Measurements from ENCODE around the gene TMEM98.

TMEM98 gene

GRCh38 chr17:32928586-32929535 is 908 bp downstream of the TMEM98 start:
- peak overlapping the region; percentile 77 for H3K9ac ChIP-seq (ENCODE audit: low read length)
- no peak overlapping the region; the same call in 1 of the 2 replicates for H3K27ac ChIP-seq (ENCODE audit: low read depth, low read length)
- H3K36me3 ChIP-seq (ENCODE audit: control insufficient read depth, insufficient read depth, low read length) = peaks cover 25% of the 10 kb centered on the region
- peak overlapping the region; percentile 66 for H3K4me3 ChIP-seq (ENCODE audit: low read depth, low read length)
- no peaks in the 10 kb centered on the region for H3K27me3 ChIP-seq (ENCODE audit: control insufficient read depth, insufficient read depth, low read length)
- peaks cover 2% of the 10 kb centered on the region; the same call in 1 of the 2 replicates for H3K9me3 ChIP-seq (ENCODE audit: control insufficient read depth, insufficient read depth, low read depth, low read length)
- peaks cover 18% of the 10 kb centered on the region for H3K4me1 ChIP-seq (ENCODE audit: control insufficient read depth, insufficient read depth, low read length)

- Histone ChIP-seq H3K4me1 (ENCODE audit: control insufficient read depth, insufficient read depth, low read length) (peaks cover 18% of the 10 kb centered on the region), H3K27me3 (ENCODE audit: control insufficient read depth, insufficient read depth, low read length) (no peaks in the 10 kb centered on the region), H3K4me3 (ENCODE audit: low read depth, low read length) (peak overlapping the region; percentile 66), H3K36me3 (ENCODE audit: control insufficient read depth, insufficient read depth, low read length) (peaks cover 32% of the 10 kb centered on the region), H3K9me3 (ENCODE audit: control insufficient read depth, insufficient read depth, low read depth, low read length) (no peaks in the 10 kb centered on the region), H3K27ac (ENCODE audit: low read depth, low read length) (no peak overlapping the region), H3K9ac (ENCODE audit: low read length) (peak overlapping the region; percentile 77)
Observed at GRCh38 chr17:32929588-32929987, 1.6 kb downstream of the TMEM98 start.

- Histone ChIP-seq H3K4me1 (ENCODE audit: control insufficient read depth, insufficient read depth, low read length) (peaks cover 18% of the 10 kb centered on the region), H3K9me3 (ENCODE audit: control insufficient read depth, insufficient read depth, low read depth, low read length) (no peaks in the 10 kb centered on the region), H3K36me3 (ENCODE audit: control insufficient read depth, insufficient read depth, low read length) (peaks cover 37% of the 10 kb centered on the region), H3K9ac (ENCODE audit: low read length) (no peak overlapping the region), H3K27me3 (ENCODE audit: control insufficient read depth, insufficient read depth, low read length) (no peaks in the 10 kb centered on the region), H3K4me3 (ENCODE audit: low read depth, low read length) (no peak overlapping the region), H3K27ac (ENCODE audit: low read depth, low read length) (no peak overlapping the region)
Observed at GRCh38 chr17:32930512-32930911, 2.6 kb downstream of the TMEM98 start.

GRCh38 chr17:32931686-32932085 is 3.7 kb downstream of the TMEM98 start:
- Histone ChIP-seq H3K4me1 (ENCODE audit: control insufficient read depth, insufficient read depth, low read length) (peaks cover 20% of the 10 kb centered on the region), H3K4me3 (ENCODE audit: low read depth, low read length) (no peak overlapping the region), H3K36me3 (ENCODE audit: control insufficient read depth, insufficient read depth, low read length) (peaks cover 49% of the 10 kb centered on the region), H3K9ac (ENCODE audit: low read length) (no peak overlapping the region), H3K27me3 (ENCODE audit: control insufficient read depth, insufficient read depth, low read length) (no peaks in the 10 kb centered on the region), H3K27ac (ENCODE audit: low read depth, low read length) (no peak overlapping the region), H3K9me3 (ENCODE audit: control insufficient read depth, insufficient read depth, low read depth, low read length) (no peaks in the 10 kb centered on the region)

GRCh38 chr17:32933881-32934280 is 5.9 kb downstream of the TMEM98 start:
- Histone ChIP-seq H3K9me3 (ENCODE audit: control insufficient read depth, insufficient read depth, low read depth, low read length) (no peaks in the 10 kb centered on the region), H3K9ac (ENCODE audit: low read length) (no peak overlapping the region), H3K36me3 (ENCODE audit: control insufficient read depth, insufficient read depth, low read length) (peaks cover 67% of the 10 kb centered on the region), H3K4me1 (ENCODE audit: control insufficient read depth, insufficient read depth, low read length) (peaks cover 18% of the 10 kb centered on the region), H3K4me3 (ENCODE audit: low read depth, low read length) (no peak overlapping the region), H3K27ac (ENCODE audit: low read depth, low read length) (no peak overlapping the region), H3K27me3 (ENCODE audit: control insufficient read depth, insufficient read depth, low read length) (no peaks in the 10 kb centered on the region)

GRCh38 chr17:32935726-32936125 is 7.8 kb downstream of the TMEM98 start:
- H3K4me3 ChIP-seq (ENCODE audit: low read depth, low read length) = no peak overlapping the region
- peaks cover 82% of the 10 kb centered on the region for H3K36me3 ChIP-seq (ENCODE audit: control insufficient read depth, insufficient read depth, low read length)
- peaks cover 7% of the 10 kb centered on the region for H3K4me1 ChIP-seq (ENCODE audit: control insufficient read depth, insufficient read depth, low read length)
- no peaks in the 10 kb centered on the region for H3K27me3 ChIP-seq (ENCODE audit: control insufficient read depth, insufficient read depth, low read length)
- no peak overlapping the region for H3K9ac ChIP-seq (ENCODE audit: low read length)
- no peak overlapping the region for H3K27ac ChIP-seq (ENCODE audit: low read depth, low read length)
- H3K9me3 ChIP-seq (ENCODE audit: control insufficient read depth, insufficient read depth, low read depth, low read length) = no peaks in the 10 kb centered on the region

- no peak overlapping the region for H3K27ac ChIP-seq (ENCODE audit: low read depth, low read length)
- H3K9me3 ChIP-seq (ENCODE audit: control insufficient read depth, insufficient read depth, low read depth, low read length) = no peaks in the 10 kb centered on the region
- no peak overlapping the region for H3K4me3 ChIP-seq (ENCODE audit: low read depth, low read length)
- no peak overlapping the region for H3K9ac ChIP-seq (ENCODE audit: low read length)
- peaks cover 7% of the 10 kb centered on the region for H3K4me1 ChIP-seq (ENCODE audit: control insufficient read depth, insufficient read depth, low read length)
- peaks cover 85% of the 10 kb centered on the region for H3K36me3 ChIP-seq (ENCODE audit: control insufficient read depth, insufficient read depth, low read length)
- H3K27me3 ChIP-seq (ENCODE audit: control insufficient read depth, insufficient read depth, low read length) = no peaks in the 10 kb centered on the region
Observed at GRCh38 chr17:32936186-32936893, 8.4 kb downstream of the TMEM98 start.

GRCh38 chr17:32936894-32937500 is 9.0 kb downstream of the TMEM98 start:
- no peak overlapping the region for H3K4me3 ChIP-seq (ENCODE audit: low read depth, low read length)
- no peaks in the 10 kb centered on the region for H3K9me3 ChIP-seq (ENCODE audit: control insufficient read depth, insufficient read depth, low read depth, low read length)
- H3K4me1 ChIP-seq (ENCODE audit: control insufficient read depth, insufficient read depth, low read length) = peaks cover 7% of the 10 kb centered on the region
- H3K9ac ChIP-seq (ENCODE audit: low read length) = peak overlapping the region; percentile 29
- no peaks in the 10 kb centered on the region for H3K27me3 ChIP-seq (ENCODE audit: control insufficient read depth, insufficient read depth, low read length)
- H3K27ac ChIP-seq (ENCODE audit: low read depth, low read length) = peak overlapping the region; percentile 38; the same call in 1 of the 2 replicates
- H3K36me3 ChIP-seq (ENCODE audit: control insufficient read depth, insufficient read depth, low read length) = peaks cover 85% of the 10 kb centered on the region

- no peaks in the 10 kb centered on the region for H3K9me3 ChIP-seq (ENCODE audit: control insufficient read depth, insufficient read depth, low read depth, low read length)
- peaks cover 52% of the 10 kb centered on the region for H3K36me3 ChIP-seq (ENCODE audit: control insufficient read depth, insufficient read depth, low read length)
- H3K27ac ChIP-seq (ENCODE audit: low read depth, low read length) = no peak overlapping the region
- no peaks in the 10 kb centered on the region for H3K27me3 ChIP-seq (ENCODE audit: control insufficient read depth, insufficient read depth, low read length)
- H3K9ac ChIP-seq (ENCODE audit: low read length) = no peak overlapping the region
- H3K4me3 ChIP-seq (ENCODE audit: low read depth, low read length) = no peak overlapping the region
- H3K4me1 ChIP-seq (ENCODE audit: control insufficient read depth, insufficient read depth, low read length) = peaks cover 11% of the 10 kb centered on the region
Observed at GRCh38 chr17:32940706-32941390, 12.9 kb downstream of the TMEM98 start.

GRCh38 chr17:32941419-32942032 is 13.6 kb downstream of the TMEM98 start:
- Histone ChIP-seq H3K4me1 (ENCODE audit: control insufficient read depth, insufficient read depth, low read length) (peaks cover 10% of the 10 kb centered on the region), H3K9ac (ENCODE audit: low read length) (no peak overlapping the region), H3K9me3 (ENCODE audit: control insufficient read depth, insufficient read depth, low read depth, low read length) (no peaks in the 10 kb centered on the region), H3K27ac (ENCODE audit: low read depth, low read length) (no peak overlapping the region), H3K36me3 (ENCODE audit: control insufficient read depth, insufficient read depth, low read length) (peaks cover 45% of the 10 kb centered on the region), H3K27me3 (ENCODE audit: control insufficient read depth, insufficient read depth, low read length) (no peaks in the 10 kb centered on the region), H3K4me3 (ENCODE audit: low read depth, low read length) (no peak overlapping the region)
